ES-I3 (cell line): ENCODE data around the gene SLC26A11.
"Not testable (repeated sequence)": the region's sequence is repeated elsewhere in the genome, so short reads cannot be mapped to it uniquely, and the experiment has no call there.

ENCODE experiments used
- H3K36me3 ChIP-seq: 2 replicates; pipeline ENCODE4 v1.6.1; 2013; ENCODE audit warnings: mild to moderate bottlenecking, low read length, control low read depth, moderate library complexity; ENCODE audit not compliant: insufficient read depth
- H3K4me1 ChIP-seq: 2 replicates; pipeline ENCODE4 v1.6.1; 2013; ENCODE audit warnings: mild to moderate bottlenecking, control low read depth, low read length; ENCODE audit not compliant: insufficient read depth
- H3K9ac ChIP-seq: 2 replicates; pipeline ENCODE4 v1.6.1; 2013; ENCODE audit warnings: low read depth, mild to moderate bottlenecking, low read length, moderate library complexity
- H3K9me3 ChIP-seq: 2 replicates; pipeline ENCODE4 v1.6.1; 2013; ENCODE audit warnings: mild to moderate bottlenecking, low read length, moderate library complexity; ENCODE audit not compliant: control insufficient read depth, insufficient read depth

SLC26A11 gene

DNA sequence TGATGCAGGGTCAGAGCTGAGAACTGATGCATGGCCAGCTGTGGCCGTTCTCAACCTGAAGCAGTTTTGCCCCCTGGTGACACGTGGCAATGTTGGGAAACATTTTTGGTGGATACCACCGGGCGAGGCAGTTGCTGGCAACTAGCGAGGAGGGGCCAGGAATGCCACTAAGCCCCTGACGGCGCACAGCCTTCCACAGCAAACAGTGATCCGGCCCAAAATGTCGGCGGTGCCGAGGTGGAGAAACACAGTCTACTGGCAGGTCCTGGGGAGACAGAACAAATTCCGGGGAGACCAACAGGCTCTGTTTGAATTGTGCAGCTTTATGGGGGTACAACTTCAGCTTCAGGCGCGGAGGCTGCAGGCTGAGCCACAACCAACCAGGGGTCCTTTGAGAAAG, 8.2 kb downstream of the SLC26A11 start:
- Histone ChIP-seq H3K9ac (no peak overlapping the region), H3K9me3 (peaks cover 6% of the 10 kb centered on the region), H3K4me1 (peaks cover 15% of the 10 kb centered on the region), H3K36me3 (no peaks in the 10 kb centered on the region; the same call in 1 of the 2 replicates)

DNA sequence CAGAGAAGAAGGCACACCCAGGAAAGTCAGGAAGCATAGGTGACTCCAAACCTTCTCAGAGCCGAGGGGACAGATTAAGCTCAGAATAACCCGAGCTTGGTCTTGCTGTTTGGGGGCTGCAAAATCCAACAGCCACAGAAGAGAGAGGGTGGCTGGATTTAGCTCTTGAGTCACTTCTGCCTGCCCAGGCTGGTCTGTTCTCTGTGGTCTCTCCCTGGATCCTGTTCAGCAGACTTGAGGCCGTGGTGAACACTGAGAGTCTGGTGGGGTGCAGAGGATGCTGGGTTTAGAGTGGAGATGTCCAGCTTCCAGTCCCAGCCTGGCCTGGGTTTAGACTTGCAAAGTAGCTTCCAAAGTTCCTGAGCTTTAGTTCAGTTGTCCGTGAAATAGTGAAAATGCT, 8.8 kb downstream of the SLC26A11 start:
- Histone ChIP-seq H3K4me1 (peaks cover 15% of the 10 kb centered on the region), H3K36me3 (no peaks in the 10 kb centered on the region; the same call in 1 of the 2 replicates), H3K9me3 (peaks cover 6% of the 10 kb centered on the region), H3K9ac (no peak overlapping the region)

DNA sequence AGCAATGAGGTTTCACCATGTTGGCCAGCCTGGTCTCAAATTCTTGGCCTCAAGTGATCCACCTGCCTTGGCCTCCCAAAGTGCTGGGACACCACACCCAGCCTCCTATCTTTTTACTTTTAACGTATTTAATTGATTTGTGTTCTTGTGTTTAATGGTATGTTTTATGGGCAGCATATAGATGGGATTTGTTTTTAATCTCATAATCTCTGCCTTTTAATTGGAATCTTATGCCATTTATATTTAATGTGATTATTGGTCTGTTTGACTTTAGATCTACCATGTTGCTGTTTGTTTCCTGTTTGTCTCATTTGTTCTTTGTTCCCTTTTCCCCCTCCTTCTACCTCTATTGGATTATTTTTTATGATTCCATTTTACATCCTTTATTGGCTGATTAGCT, 12.2 kb downstream of the SLC26A11 start:
- Histone ChIP-seq H3K4me1 (no peaks in the 10 kb centered on the region), H3K9me3 (peaks cover 6% of the 10 kb centered on the region), H3K9ac (no peak overlapping the region), H3K36me3 (peaks cover under 1% of the 10 kb centered on the region)

GRCh38 chr17:80233202-80233601, 13.0 kb downstream of the SLC26A11 start:
- Histone ChIP-seq H3K9me3 (peaks cover 6% of the 10 kb centered on the region), H3K9ac (no peak overlapping the region), H3K36me3 (peaks cover 4% of the 10 kb centered on the region), H3K4me1 (no peaks in the 10 kb centered on the region)

- Histone ChIP-seq H3K9ac (no peak overlapping the region), H3K4me1 (no peaks in the 10 kb centered on the region), H3K36me3 (peaks cover 8% of the 10 kb centered on the region), H3K9me3 (peaks cover 6% of the 10 kb centered on the region)
These were observed 16.7 kb downstream of the SLC26A11 start for GRCh38 chr17:80236911-80237310.

DNA sequence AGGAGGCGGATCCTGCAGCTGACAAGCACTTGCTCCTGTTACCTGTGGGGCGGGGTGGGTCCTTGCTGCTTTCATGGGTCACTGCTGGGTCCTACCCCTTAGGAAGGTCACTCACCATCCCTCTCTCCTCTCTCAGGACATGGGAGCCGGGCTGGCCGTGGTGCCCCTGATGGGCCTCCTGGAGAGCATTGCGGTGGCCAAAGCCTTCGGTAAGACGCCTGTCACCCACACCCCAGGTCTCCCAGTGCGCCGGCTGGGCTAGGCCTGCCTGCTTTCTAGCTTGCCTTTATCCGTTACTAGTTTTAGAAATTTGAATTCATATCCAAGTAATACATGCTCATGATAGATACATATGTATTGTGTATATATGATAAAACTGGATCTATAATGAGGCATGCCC, 17.2 kb downstream of the SLC26A11 start:
- Histone ChIP-seq H3K4me1 (no peaks in the 10 kb centered on the region), H3K9me3 (peaks cover 4% of the 10 kb centered on the region), H3K9ac (no peak overlapping the region), H3K36me3 (peaks cover 8% of the 10 kb centered on the region)

- Histone ChIP-seq H3K36me3 (peaks cover 12% of the 10 kb centered on the region), H3K4me1 (no peaks in the 10 kb centered on the region)
These were observed 22.3 kb downstream of the SLC26A11 start for GRCh38 chr17:80242505-80242904.

GRCh38 chr17:80243526-80244433, 23.6 kb downstream of the SLC26A11 start:
- Histone ChIP-seq H3K4me1 (no peaks in the 10 kb centered on the region), H3K36me3 (peaks cover 10% of the 10 kb centered on the region), H3K9me3 (no peaks in the 10 kb centered on the region), H3K9ac (no peak overlapping the region)

More at GRCh38 chr17:80242505-80242904, 22.3 kb downstream of the SLC26A11 start:
- Histone ChIP-seq H3K9ac (no peak overlapping the region), H3K9me3 (no peaks in the 10 kb centered on the region)

GRCh38 chr17:80244448-80244847, 24.2 kb downstream of the SLC26A11 start:
- H3K9ac ChIP-seq, H3K4me1 ChIP-seq, H3K36me3 ChIP-seq, H3K9me3 ChIP-seq: not testable (repeated sequence)

- H3K9me3 ChIP-seq: no peaks in the 10 kb centered on the region
- no peaks in the 10 kb centered on the region for H3K4me1 ChIP-seq
- peaks cover 10% of the 10 kb centered on the region for H3K36me3 ChIP-seq
- no peak overlapping the region for H3K9ac ChIP-seq
These were observed 24.8 kb downstream of the SLC26A11 start for GRCh38 chr17:80244871-80245509.

DNA sequence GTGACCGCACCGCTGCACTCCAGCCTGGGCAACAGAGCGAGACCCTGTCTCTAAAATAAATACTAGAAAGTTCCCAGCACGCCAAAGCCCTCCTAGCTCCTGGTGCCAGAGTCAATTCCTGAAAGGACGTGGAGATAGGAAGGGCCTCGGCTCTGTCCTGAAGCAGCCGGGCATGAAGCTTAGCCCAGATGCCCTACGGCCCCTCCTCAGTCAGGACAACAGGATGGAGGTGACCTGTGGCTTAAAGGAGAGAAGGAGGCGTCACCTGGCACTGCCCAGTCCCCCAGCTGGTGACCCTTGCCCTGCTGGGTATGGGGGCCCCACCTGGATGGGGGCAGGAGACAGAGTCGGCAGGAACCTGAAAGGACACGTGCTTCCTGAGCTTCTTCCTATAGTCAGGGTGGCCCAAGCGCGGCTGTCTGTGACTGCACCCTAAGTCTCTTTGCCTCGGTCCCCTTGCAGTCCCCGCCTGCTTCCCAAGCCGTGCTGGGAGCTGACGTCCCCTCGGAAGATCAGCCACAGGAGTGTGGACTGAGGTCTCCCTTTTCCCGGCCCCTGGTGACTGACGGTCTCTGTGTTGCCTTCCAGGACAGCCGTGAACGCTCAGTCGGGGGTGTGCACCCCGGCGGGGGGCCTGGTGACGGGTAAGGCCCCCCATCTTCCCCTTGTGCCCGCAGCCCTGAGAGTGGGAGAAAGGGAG, 25.5 kb downstream of the SLC26A11 start:
- Histone ChIP-seq H3K36me3 (peaks cover 10% of the 10 kb centered on the region), H3K9me3 (no peaks in the 10 kb centered on the region), H3K4me1 (no peaks in the 10 kb centered on the region), H3K9ac (no peak overlapping the region)

DNA sequence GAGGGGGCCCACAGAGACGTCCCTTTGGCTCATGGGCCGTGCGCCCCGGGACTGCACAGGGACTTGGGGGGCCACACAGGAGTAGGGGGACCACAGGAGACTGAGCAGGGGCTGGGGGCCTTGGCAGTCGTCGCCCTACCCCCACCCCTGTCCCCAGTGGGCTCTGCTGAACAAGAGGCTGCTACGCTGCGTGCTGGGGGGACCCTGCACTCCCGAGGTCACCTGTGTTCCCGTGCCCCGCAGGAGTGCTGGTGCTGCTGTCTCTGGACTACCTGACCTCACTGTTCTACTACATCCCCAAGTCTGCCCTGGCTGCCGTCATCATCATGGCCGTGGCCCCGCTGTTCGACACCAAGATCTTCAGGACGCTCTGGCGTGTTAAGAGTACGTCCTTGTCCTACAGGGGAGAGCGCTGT, 26.0 kb downstream of the SLC26A11 start:
- Histone ChIP-seq H3K9ac (no peak overlapping the region), H3K36me3 (peaks cover 10% of the 10 kb centered on the region), H3K4me1 (no peaks in the 10 kb centered on the region), H3K9me3 (no peaks in the 10 kb centered on the region)

DNA sequence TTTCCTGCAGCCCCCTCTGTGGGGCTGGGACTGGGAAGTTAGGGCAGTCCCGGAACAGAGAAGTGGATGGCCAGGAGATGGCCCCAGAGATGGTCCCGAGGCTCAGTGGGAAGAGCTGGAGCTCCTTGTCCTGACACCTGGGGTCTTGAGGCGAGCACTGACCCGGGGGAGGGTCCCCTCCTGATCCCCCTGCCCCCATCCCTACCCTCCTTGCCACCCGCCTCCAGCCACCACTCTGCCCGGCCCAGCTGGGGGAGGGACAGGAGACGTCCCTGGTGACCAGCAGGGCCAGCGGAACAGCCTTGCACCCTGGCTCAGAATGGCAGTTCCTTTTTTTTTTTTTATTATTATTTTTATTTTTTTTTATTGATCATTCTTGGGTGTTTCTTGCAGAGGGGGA, 26.5 kb downstream of the SLC26A11 start:
- H3K36me3 ChIP-seq: peaks cover 7% of the 10 kb centered on the region
- H3K9ac ChIP-seq: no peak overlapping the region
- H3K4me1 ChIP-seq: no peaks in the 10 kb centered on the region
- no peaks in the 10 kb centered on the region for H3K9me3 ChIP-seq

DNA sequence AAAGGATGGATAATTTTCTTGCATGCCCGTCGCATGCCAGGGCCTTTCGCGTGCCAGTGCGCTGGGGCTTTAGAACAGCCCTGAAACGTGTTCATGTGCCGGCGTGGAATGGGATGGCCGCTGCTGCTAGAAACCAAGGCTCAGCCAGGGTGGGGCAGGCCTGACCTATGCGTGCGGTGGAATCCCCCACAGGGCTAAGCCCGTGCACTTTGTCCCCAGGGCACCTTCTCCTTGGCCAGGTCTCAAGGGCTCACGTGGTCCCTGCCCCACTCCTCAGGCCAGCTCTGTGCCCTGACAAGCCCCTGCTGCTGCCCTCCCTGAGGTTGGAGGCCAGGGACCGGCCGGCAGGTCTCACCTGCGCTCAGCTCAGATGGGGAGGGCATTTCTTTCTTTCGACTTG, 27.3 kb downstream of the SLC26A11 start:
- Histone ChIP-seq H3K9ac (no peak overlapping the region), H3K4me1 (no peaks in the 10 kb centered on the region; the same call in 1 of the 2 replicates), H3K36me3 (peaks cover 8% of the 10 kb centered on the region; the same call in 1 of the 2 replicates), H3K9me3 (no peaks in the 10 kb centered on the region)
